Uterus (tissue), 2 donors: Measurements from ENCODE around the gene INF2.
"Not testable (repeated sequence)": the region's sequence is repeated elsewhere in the genome, so short reads cannot be mapped to it uniquely, and the experiment has no call there.

Source experiments
- CTCF ChIP-seq, 4 experiments: fragments of 200-600 bp in 2 of 4; fragments of 450-650 bp in 2 of 4; sonication (generic) in 2 of 4; IDR thresholded peaks; one replicate each; pipeline ENCODE4 v1.5.1; 2016 to 2019; ENCODE audit warnings: antibody characterized with exemption in 4 of 4, mild to moderate bottlenecking in 2 of 4, moderate library complexity in 1 of 4
- POLR2A ChIP-seq, 2 donors: fragments of 450-650 bp; IDR thresholded peaks; one replicate each; pipeline ENCODE4 v1.6.1; 2016; ENCODE audit warnings: antibody characterized with exemption in 2 of 2, mild to moderate bottlenecking in 1 of 2, moderate library complexity in 1 of 2

- TF ChIP-seq CTCF, POLR2A (IDR thresholded peaks at IDR 0.05): not testable (repeated sequence)
Measured at GRCh38 chr14:104666523-104666895, 22.9 kb upstream of the INF2 start.
